Neural cell (in vitro differentiated cells): Measurements from ENCODE around the gene RPS4Y2. TPM values are rescaled to one million over a fixed set of nuclear protein-coding genes. Genes with fewer than 3 reads are reported as not detected.

Experiments
- H2AFZ ChIP-seq: fragments of 200-600, 300-800 bp; sonication (generic), shearing (Covaris generic); 2 replicates; pipeline ENCODE4 v1.6.0; 2014; ENCODE audit warnings: low read depth, mild to moderate bottlenecking, antibody characterized with exemption, low read length, moderate library complexity
- H3F3A ChIP-seq: fragments of 200-600 bp; shearing (Covaris generic); 2 replicates; pipeline ENCODE4 v1.6.1; 2016; ENCODE audit warnings: mild to moderate bottlenecking, moderate library complexity, mixed read lengths, antibody characterized with exemption, low read length; ENCODE audit not compliant: insufficient read depth, poor library complexity, severe bottlenecking
- H3K27ac ChIP-seq: fragments of 200-600, 300-800 bp; sonication (generic), shearing (Covaris generic); 2 replicates; pipeline ENCODE4 v1.5.1; 2014; ENCODE audit warnings: mild to moderate bottlenecking, low read length, moderate library complexity
- H3K27me3 ChIP-seq: fragments of 300-800, 200-600 bp; sonication (generic), shearing (Covaris generic); 2 replicates; pipeline ENCODE4 v1.6.0; 2014; ENCODE audit warnings: mild to moderate bottlenecking, low read depth, low read length, moderate library complexity; ENCODE audit not compliant: insufficient read depth
- H3K36me3 ChIP-seq: fragments of 300-800, 200-600 bp; sonication (generic), shearing (Covaris generic); 2 replicates; pipeline ENCODE4 v1.5.1; 2014; ENCODE audit warnings: mild to moderate bottlenecking, antibody characterized with exemption, low read length, moderate library complexity; ENCODE audit not compliant: insufficient read depth
- H3K4me2 ChIP-seq: fragments of 300-800, 200-600 bp; sonication (generic), shearing (Covaris generic); 2 replicates; pipeline ENCODE4 v1.6.0; 2014; ENCODE audit warnings: mild to moderate bottlenecking, low read length
- H3K4me3 ChIP-seq: fragments of 300-800, 200-600 bp; sonication (generic), shearing (Covaris generic); 2 replicates; pipeline ENCODE4 v1.5.1; 2014; ENCODE audit warnings: mild to moderate bottlenecking, low read length, moderate library complexity
- H3K79me2 ChIP-seq: fragments of 200-600 bp; shearing (Covaris generic); replicated peaks from 2 replicates; pipeline ENCODE4 v1.6.0; 2014; ENCODE audit warnings: mild to moderate bottlenecking, low read length, moderate library complexity; ENCODE audit not compliant: insufficient read depth
- H3K9ac ChIP-seq: fragments of 300-800, 200-600 bp; sonication (generic), shearing (Covaris generic); 2 replicates; pipeline ENCODE4 v1.6.1; 2016; ENCODE audit warnings: mild to moderate bottlenecking, low read length, mixed read lengths
- H3K9me2 ChIP-seq: fragments of 200-600 bp; shearing (Covaris generic); 2 replicates; pipeline ENCODE4 v1.6.1; 2016; ENCODE audit warnings: mild to moderate bottlenecking, low read length, mixed read lengths; ENCODE audit not compliant: insufficient read depth
- H3K9me3 ChIP-seq: fragments of 200-600, 300-800 bp; sonication (generic), shearing (Covaris generic); 2 replicates; pipeline ENCODE4 v1.6.1; 2016; ENCODE audit warnings: mild to moderate bottlenecking, mixed run types, low read length, moderate library complexity, mixed read lengths
- H4K20me1 ChIP-seq: fragments of 200-600 bp; shearing (Covaris generic); 2 replicates; pipeline ENCODE4 v1.6.1; 2016; ENCODE audit warnings: mild to moderate bottlenecking, mixed run types; ENCODE audit not compliant: insufficient read depth
- EP300 ChIP-seq: fragments of 450-650 bp; conservative IDR thresholded peaks from 2 replicates; pipeline ENCODE4 v1.6.1; 2014; ENCODE audit warnings: antibody characterized with exemption, mild to moderate bottlenecking, moderate library complexity; ENCODE audit not compliant: poor library complexity, severe bottlenecking
- EZH2 ChIP-seq: fragments of 200-600, 300-800 bp; shearing (Covaris generic), sonication (generic); IDR thresholded peaks from 2 replicates; pipeline ENCODE4 v1.6.1; 2014; ENCODE audit warnings: antibody characterized with exemption, low read length, borderline replicate concordance, mild to moderate bottlenecking; ENCODE audit not compliant: insufficient read depth, poor library complexity, severe bottlenecking
- MXI1 ChIP-seq: fragments of 450-650 bp; conservative IDR thresholded peaks from 2 replicates; pipeline ENCODE4 v1.6.1; 2014; ENCODE audit warnings: antibody characterized with exemption, mild to moderate bottlenecking; ENCODE audit not compliant: poor library complexity, severe bottlenecking
- POLR2AphosphoS5 ChIP-seq: IDR thresholded peaks from 2 replicates; pipeline ENCODE4 v1.6.1; 2012
- RAD21 ChIP-seq: fragments of 450-650 bp; conservative IDR thresholded peaks from 2 replicates; pipeline ENCODE4 v1.6.1; 2014; ENCODE audit warnings: antibody characterized with exemption, mild to moderate bottlenecking, moderate library complexity
- SMC3 ChIP-seq: fragments of 450-650 bp; conservative IDR thresholded peaks from 2 replicates; pipeline ENCODE4 v1.6.1; 2014; ENCODE audit warnings: antibody characterized with exemption, mild to moderate bottlenecking, moderate library complexity; ENCODE audit not compliant: poor library complexity
- TAF1 ChIP-seq: IDR thresholded peaks from 2 replicates; pipeline ENCODE4 v1.6.1; 2012; ENCODE audit warnings: low read depth
- polyA plus RNA-seq: library from polyadenylated mRNA; depleted of rRNA; stranded (reverse); fragments of >200 nt; gene quantifications from 2 replicates; pipeline ENCODE4 v1.2.3, GENCODE V29; 2014
- TF ChIP-seq, protein P1 (sequence below): IDR thresholded peaks from 2 replicates; pipeline ENCODE4 v1.6.1; 2012; ENCODE audit warnings: borderline replicate concordance
- TF ChIP-seq, protein P2 (sequence below): fragments of 450-650 bp; IDR thresholded peaks from 2 replicates; pipeline ENCODE4 v1.5.1; 2014; ENCODE audit warnings: antibody characterized with exemption, mild to moderate bottlenecking, moderate library complexity; ENCODE audit not compliant: poor library complexity, severe bottlenecking

The RPS4Y2 gene
- polyA plus RNA-seq, 1 donor from 2014 or later: not detected

DNA sequence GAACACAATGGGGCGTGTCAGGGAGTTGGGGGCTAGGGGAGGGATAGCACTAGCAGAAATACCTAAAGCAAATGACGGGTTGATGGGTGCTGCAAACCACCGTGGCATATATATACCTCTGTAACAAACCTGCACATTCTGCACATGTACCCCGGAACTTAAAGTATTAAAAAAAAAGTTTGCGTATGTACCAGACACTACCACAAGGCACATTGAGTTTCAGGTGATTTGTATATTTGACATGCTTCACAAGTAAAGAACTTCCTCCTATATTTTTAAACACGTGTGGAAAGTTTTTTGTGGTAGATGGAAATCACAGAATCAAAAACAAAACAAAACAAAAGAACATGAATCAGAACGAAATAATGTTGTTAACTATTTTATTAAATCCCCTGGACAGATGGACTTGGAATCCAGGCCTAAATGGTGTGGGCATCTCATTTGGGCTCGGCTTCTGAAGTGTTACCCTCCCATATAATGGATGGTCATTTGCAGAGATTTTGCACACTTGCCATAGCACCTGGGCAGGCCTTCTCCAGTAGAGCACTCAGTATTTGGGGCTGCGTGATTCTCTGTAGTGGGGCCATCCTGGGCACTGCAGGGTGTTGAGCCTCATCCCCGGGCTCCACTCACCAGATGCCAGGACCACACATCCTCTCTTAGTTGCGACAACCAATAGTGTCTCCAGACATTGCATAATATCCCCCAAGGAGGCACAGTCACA is 29.6 kb upstream of the RPS4Y2 start:
- Histone ChIP-seq H3K9me2 (no peaks in the 10 kb centered on the region), H3K27me3 (no peaks in the 10 kb centered on the region), H3K79me2 (no peaks in the 10 kb centered on the region), H3K4me3 (no peak overlapping the region), H3F3A (no peaks in the 10 kb centered on the region), H3K4me2 (no peak overlapping the region), H3K36me3 (no peaks in the 10 kb centered on the region), H3K27ac (no peak overlapping the region), H2AFZ (no peak overlapping the region), H4K20me1 (no peaks in the 10 kb centered on the region), H3K9ac (no peak overlapping the region), H3K9me3 (no peaks in the 10 kb centered on the region)
- TF ChIP-seq, protein P1, sequence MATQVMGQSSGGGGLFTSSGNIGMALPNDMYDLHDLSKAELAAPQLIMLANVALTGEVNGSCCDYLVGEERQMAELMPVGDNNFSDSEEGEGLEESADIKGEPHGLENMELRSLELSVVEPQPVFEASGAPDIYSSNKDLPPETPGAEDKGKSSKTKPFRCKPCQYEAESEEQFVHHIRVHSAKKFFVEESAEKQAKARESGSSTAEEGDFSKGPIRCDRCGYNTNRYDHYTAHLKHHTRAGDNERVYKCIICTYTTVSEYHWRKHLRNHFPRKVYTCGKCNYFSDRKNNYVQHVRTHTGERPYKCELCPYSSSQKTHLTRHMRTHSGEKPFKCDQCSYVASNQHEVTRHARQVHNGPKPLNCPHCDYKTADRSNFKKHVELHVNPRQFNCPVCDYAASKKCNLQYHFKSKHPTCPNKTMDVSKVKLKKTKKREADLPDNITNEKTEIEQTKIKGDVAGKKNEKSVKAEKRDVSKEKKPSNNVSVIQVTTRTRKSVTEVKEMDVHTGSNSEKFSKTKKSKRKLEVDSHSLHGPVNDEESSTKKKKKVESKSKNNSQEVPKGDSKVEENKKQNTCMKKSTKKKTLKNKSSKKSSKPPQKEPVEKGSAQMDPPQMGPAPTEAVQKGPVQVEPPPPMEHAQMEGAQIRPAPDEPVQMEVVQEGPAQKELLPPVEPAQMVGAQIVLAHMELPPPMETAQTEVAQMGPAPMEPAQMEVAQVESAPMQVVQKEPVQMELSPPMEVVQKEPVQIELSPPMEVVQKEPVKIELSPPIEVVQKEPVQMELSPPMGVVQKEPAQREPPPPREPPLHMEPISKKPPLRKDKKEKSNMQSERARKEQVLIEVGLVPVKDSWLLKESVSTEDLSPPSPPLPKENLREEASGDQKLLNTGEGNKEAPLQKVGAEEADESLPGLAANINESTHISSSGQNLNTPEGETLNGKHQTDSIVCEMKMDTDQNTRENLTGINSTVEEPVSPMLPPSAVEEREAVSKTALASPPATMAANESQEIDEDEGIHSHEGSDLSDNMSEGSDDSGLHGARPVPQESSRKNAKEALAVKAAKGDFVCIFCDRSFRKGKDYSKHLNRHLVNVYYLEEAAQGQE: no peak

DNA sequence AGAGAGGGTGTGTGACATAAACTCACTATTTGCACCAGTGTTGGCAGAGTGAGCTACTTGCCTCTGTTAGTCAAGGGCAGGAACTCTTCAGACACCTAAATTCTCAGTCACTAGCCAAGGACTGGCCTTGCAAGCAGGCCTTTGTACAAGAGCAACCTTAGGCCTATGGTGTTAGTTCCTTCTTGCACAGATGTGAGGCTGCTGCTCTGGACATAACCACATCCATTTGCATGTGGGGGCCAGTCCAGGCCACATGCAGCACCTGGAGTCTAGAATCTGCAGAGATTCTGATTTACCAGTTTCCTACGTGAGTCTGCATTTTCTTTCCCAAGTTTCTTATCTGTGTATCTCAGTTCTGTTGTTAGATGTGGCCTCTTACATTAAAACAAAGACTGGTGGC is 20.7 kb upstream of the RPS4Y2 start:
- Histone ChIP-seq H3K9me2 (no peaks in the 10 kb centered on the region), H3F3A (no peaks in the 10 kb centered on the region), H4K20me1 (no peaks in the 10 kb centered on the region), H3K36me3 (no peaks in the 10 kb centered on the region), H3K79me2 (no peaks in the 10 kb centered on the region), H3K4me3 (no peak overlapping the region), H3K4me2 (no peak overlapping the region), H3K9ac (no peak overlapping the region), H3K27me3 (no peaks in the 10 kb centered on the region), H2AFZ (no peak overlapping the region), H3K9me3 (no peaks in the 10 kb centered on the region), H3K27ac (no peak overlapping the region)
- TF ChIP-seq SMC3: no peak
- TF ChIP-seq MXI1: no peak
- TF ChIP-seq, protein P1: no peak
- TF ChIP-seq EP300: no peak
- TF ChIP-seq RAD21: no peak
- TF ChIP-seq POLR2AphosphoS5: no peak
- TF ChIP-seq, protein P2, sequence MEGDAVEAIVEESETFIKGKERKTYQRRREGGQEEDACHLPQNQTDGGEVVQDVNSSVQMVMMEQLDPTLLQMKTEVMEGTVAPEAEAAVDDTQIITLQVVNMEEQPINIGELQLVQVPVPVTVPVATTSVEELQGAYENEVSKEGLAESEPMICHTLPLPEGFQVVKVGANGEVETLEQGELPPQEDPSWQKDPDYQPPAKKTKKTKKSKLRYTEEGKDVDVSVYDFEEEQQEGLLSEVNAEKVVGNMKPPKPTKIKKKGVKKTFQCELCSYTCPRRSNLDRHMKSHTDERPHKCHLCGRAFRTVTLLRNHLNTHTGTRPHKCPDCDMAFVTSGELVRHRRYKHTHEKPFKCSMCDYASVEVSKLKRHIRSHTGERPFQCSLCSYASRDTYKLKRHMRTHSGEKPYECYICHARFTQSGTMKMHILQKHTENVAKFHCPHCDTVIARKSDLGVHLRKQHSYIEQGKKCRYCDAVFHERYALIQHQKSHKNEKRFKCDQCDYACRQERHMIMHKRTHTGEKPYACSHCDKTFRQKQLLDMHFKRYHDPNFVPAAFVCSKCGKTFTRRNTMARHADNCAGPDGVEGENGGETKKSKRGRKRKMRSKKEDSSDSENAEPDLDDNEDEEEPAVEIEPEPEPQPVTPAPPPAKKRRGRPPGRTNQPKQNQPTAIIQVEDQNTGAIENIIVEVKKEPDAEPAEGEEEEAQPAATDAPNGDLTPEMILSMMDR: no peak
- TF ChIP-seq TAF1: no peak
- no peak for TF ChIP-seq EZH2
